B cell (primary cell): ENCODE data around the gene TTC23L. TPM values are rescaled to one million over a fixed set of nuclear protein-coding genes. Genes with fewer than 3 reads are reported as not detected.

Experiments
- ATAC-seq: fragments of 200-7000 bp; cut with Tn5 transposase; one replicate; pipeline ENCODE4 v1.10.0; 2021; ENCODE audit warnings: low read depth, mild to moderate bottlenecking, moderate number of reproducible peaks, moderate library complexity
- CTCF ChIA-PET: fragments of 350-600 bp; sonication (Branson Sonifier 250); formaldehyde crosslinking; loops from one replicate; lab custom pipeline; 2021; ENCODE audit warnings: antibody characterized with exemption, inconsistent platforms; lab: Charles Lee
- POLR2A ChIA-PET: fragments of 350-600 bp; sonication (Branson Sonifier 250); formaldehyde crosslinking; loops from one replicate; lab custom pipeline; 2021; ENCODE audit warnings: antibody characterized with exemption; lab: Charles Lee
- DNase-seq: peaks from one replicate; pipeline ENCODE4 v3.0.0; 2013
- H2AFZ ChIP-seq: 2 replicates; pipeline ENCODE4 v1.6.1; 2012; ENCODE audit warnings: mild to moderate bottlenecking, low read depth, low read length; ENCODE audit not compliant: insufficient read depth, poor library complexity, severe bottlenecking
- H3K27ac ChIP-seq, 2 donors: 1 replicate in 1 of 2; 2 replicates in 1 of 2; pipeline ENCODE4 v1.5.1; 2012 to 2013; ENCODE audit warnings: low read length in 2 of 2, mild to moderate bottlenecking in 2 of 2, moderate library complexity in 1 of 2
- H3K27me3 ChIP-seq, 4 experiments: fragments of 200-600 bp in 1 of 4; sonication (generic) in 1 of 4; replicated peaks in 1 of 4; 1 replicate in 2 of 4; 2 replicates in 2 of 4; pipeline versions ENCODE4 v1.6.1 to v1.7.0; 2013 to 2016; ENCODE audit warnings: low read length in 3 of 4, mild to moderate bottlenecking in 2 of 4, mixed read lengths in 1 of 4, moderate library complexity in 1 of 4; ENCODE audit not compliant: insufficient read depth in 4 of 4, control insufficient read depth in 3 of 4; ENCODE audit errors: control extremely low read depth in 1 of 4
- H3K36me3 ChIP-seq, 2 experiments: replicated peaks in 1 of 2; 1 replicate in 1 of 2; 2 replicates in 1 of 2; pipeline versions ENCODE4 v1.6.1 to v1.7.1; 2013; ENCODE audit warnings: low read length in 1 of 2; ENCODE audit not compliant: insufficient read depth in 2 of 2, control insufficient read depth in 1 of 2; ENCODE audit errors: control extremely low read depth in 1 of 2, extremely low read depth in 1 of 2
- H3K4me1 ChIP-seq, 2 donors: fragments of 200-600 bp in 1 of 2; sonication (generic) in 1 of 2; 1 replicate in 1 of 2; 2 replicates in 1 of 2; pipeline versions ENCODE4 v1.5.1 to v1.6.1; 2013 to 2017; ENCODE audit warnings: low read length in 2 of 2; ENCODE audit not compliant: control insufficient read depth in 2 of 2, insufficient read depth in 2 of 2
- H3K4me2 ChIP-seq: replicated peaks from 2 replicates; pipeline ENCODE3; 2012; ENCODE audit warnings: mild to moderate bottlenecking, low read depth, low read length; ENCODE audit not compliant: poor library complexity, severe bottlenecking
- H3K4me3 ChIP-seq, 5 experiments: fragments of 200-600 bp in 1 of 5; sonication (generic) in 1 of 5; 1 replicate in 3 of 5; 2 replicates in 2 of 5; pipeline versions ENCODE4 v1.5.1 to v1.7.0; 2011 to 2016; ENCODE audit warnings: low read length in 4 of 5, mild to moderate bottlenecking in 4 of 5, low read depth in 2 of 5, control low read depth in 1 of 5, moderate library complexity in 1 of 5; ENCODE audit not compliant: insufficient read depth in 1 of 5; ENCODE audit errors: control extremely low read depth in 1 of 5, extremely low read depth in 1 of 5
- H3K79me2 ChIP-seq: fragments of 200-600 bp; sonication (generic); one replicate; pipeline ENCODE4 v1.6.0; 2016; ENCODE audit warnings: low read length; ENCODE audit not compliant: control insufficient read depth, insufficient read depth
- H3K9ac ChIP-seq: fragments of 200-600 bp; sonication (generic); 2 replicates; pipeline ENCODE4 v1.6.1; 2017; ENCODE audit warnings: mild to moderate bottlenecking, low read length, moderate library complexity
- H3K9me3 ChIP-seq, 3 donors: one replicate each; pipeline versions ENCODE4 v1.6.1 to v1.7.1; 2013; ENCODE audit warnings: low read length in 2 of 3; ENCODE audit not compliant: control insufficient read depth in 2 of 3, insufficient read depth in 1 of 3; ENCODE audit errors: control extremely low read depth in 1 of 3
- H4K20me1 ChIP-seq: 2 replicates; pipeline ENCODE4 v1.6.0; 2012; ENCODE audit warnings: mild to moderate bottlenecking, low read length; ENCODE audit not compliant: insufficient read depth, control insufficient read depth, poor library complexity, severe bottlenecking
- H3K27ac Mint-ChIP-seq: one replicate; pipeline ENCODE4 v1.8.0; 2021; ENCODE audit warnings: mixed read lengths
- H3K27me3 Mint-ChIP-seq: one replicate; pipeline ENCODE4 v1.8.0; 2021; ENCODE audit warnings: mixed read lengths
- H3K4me1 Mint-ChIP-seq: one replicate; pipeline ENCODE4 v1.8.0; 2021; ENCODE audit warnings: mixed read lengths
- H3K4me3 Mint-ChIP-seq: one replicate; pipeline ENCODE4 v1.8.0; 2021; ENCODE audit warnings: mixed read lengths
- H3K9me3 Mint-ChIP-seq: one replicate; pipeline ENCODE4 v1.8.0; 2022; ENCODE audit warnings: mixed read lengths; ENCODE audit not compliant: insufficient read depth
- EZH2 ChIP-seq: IDR thresholded peaks from 2 replicates; pipeline ENCODE4 v1.6.1; 2012; ENCODE audit warnings: borderline replicate concordance, low read depth, mild to moderate bottlenecking, moderate library complexity, low read length; ENCODE audit not compliant: insufficient read depth, poor library complexity, severe bottlenecking
- WGBS: methylation state at CpG from one replicate; pipeline ENCODE4 v1.1.5; 2013; ENCODE audit warnings: missing lambda C conversion rate; ENCODE audit not compliant: insufficient coverage; 5-methylcytosine and 5-hydroxymethylcytosine counted together
- intact Hi-C: fragments of 100-400 bp; cut with micrococcal nuclease; formaldehyde crosslinking; loops from one replicate; pipeline ENCODE4 v1.10.0; 2022
- polyA plus RNA-seq: library from polyadenylated mRNA; depleted of rRNA; stranded (reverse); fragments of >200 nt; gene quantifications from 2 replicates; pipeline ENCODE4 v1.2.3, GENCODE V29; 2012
- total RNA-seq, 2 donors: library from RNA; stranded (reverse); fragments of 120-200 nt in 1 of 2; gene quantifications; 1 replicate in 1 of 2; 2 replicates in 1 of 2; pipeline versions ENCODE4 v1.2.3 to v1.2.4, GENCODE V29; 2013 to 2022
- TF ChIP-seq, protein P1 (sequence below): fragments of 200-600 bp; IDR thresholded peaks from one replicate; pipeline ENCODE4 v1.8.0; 2022; ENCODE audit warnings: antibody characterized with exemption, mild to moderate bottlenecking

Gene TTC23L
- total and polyA plus RNA-seq, 2 donors (not counting 1 experiment from before 2014, with no cell fraction given): 0.03 to 0.15 TPM

DNA sequence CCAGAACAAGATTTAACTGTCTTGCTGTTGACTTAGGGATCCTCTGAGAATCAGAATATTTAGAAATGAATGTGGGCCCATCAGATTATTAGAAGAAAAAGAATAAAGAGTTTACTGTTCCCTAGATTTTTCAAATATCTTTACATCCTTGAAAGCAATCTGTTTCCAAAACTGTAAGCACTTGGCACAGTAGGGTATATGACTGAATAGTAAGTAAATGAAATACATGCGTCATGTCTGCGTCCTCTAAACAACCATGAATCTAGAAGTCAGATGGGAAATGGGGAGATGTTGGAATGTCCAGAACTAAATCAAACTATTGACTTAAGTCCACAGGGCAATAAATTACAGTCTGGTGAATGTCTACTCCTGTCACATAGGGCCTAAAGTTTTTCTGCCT, 26.1 kb downstream of the TTC23L start:
- no peak overlapping the region for H3K9ac ChIP-seq
- H4K20me1 ChIP-seq: no peaks in the 10 kb centered on the region
- no peak overlapping the region for H3K4me3 ChIP-seq
- Mint-ChIP-seq H3K27me3 (peaks cover 5% of the 10 kb centered on the region), H3K4me1 (no peaks in the 10 kb centered on the region), H3K4me3 (no peak overlapping the region), H3K27ac (no peak overlapping the region), H3K9me3 (no peaks in the 10 kb centered on the region)
- no peak for ATAC-seq
- no peaks in the 10 kb centered on the region for H3K4me1 ChIP-seq
- no peak for DNase-seq
- TF ChIP-seq, protein P1, sequence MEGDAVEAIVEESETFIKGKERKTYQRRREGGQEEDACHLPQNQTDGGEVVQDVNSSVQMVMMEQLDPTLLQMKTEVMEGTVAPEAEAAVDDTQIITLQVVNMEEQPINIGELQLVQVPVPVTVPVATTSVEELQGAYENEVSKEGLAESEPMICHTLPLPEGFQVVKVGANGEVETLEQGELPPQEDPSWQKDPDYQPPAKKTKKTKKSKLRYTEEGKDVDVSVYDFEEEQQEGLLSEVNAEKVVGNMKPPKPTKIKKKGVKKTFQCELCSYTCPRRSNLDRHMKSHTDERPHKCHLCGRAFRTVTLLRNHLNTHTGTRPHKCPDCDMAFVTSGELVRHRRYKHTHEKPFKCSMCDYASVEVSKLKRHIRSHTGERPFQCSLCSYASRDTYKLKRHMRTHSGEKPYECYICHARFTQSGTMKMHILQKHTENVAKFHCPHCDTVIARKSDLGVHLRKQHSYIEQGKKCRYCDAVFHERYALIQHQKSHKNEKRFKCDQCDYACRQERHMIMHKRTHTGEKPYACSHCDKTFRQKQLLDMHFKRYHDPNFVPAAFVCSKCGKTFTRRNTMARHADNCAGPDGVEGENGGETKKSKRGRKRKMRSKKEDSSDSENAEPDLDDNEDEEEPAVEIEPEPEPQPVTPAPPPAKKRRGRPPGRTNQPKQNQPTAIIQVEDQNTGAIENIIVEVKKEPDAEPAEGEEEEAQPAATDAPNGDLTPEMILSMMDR: no peak
- no peak for TF ChIP-seq EZH2
- H3K4me2 ChIP-seq: no peak overlapping the region
- POLR2A ChIA-PET: no interaction called here
- H3K27me3 ChIP-seq: no peaks in the 10 kb centered on the region
- intact Hi-C loops: no loop called here
- no peak overlapping the region for H2AFZ ChIP-seq
- no peaks in the 10 kb centered on the region for H3K36me3 ChIP-seq
- H3K27ac ChIP-seq: no peak overlapping the region
- no peaks in the 10 kb centered on the region for H3K79me2 ChIP-seq
- CTCF ChIA-PET: no interaction called here
- H3K9me3 ChIP-seq: no peaks in the 10 kb centered on the region
- no CpG with 5 or more reads among the region's 2 CpGs for WGBS

- CTCF ChIA-PET: no interaction called here
- Histone ChIP-seq H3K27me3 (no peaks in the 10 kb centered on the region), H3K79me2 (no peaks in the 10 kb centered on the region), H3K4me2 (no peak overlapping the region), H3K36me3 (no peaks in the 10 kb centered on the region), H3K4me3 (no peak overlapping the region), H4K20me1 (no peaks in the 10 kb centered on the region), H2AFZ (no peak overlapping the region), H3K27ac (no peak overlapping the region), H3K9ac (no peak overlapping the region), H3K4me1 (no peaks in the 10 kb centered on the region), H3K9me3 (no peaks in the 10 kb centered on the region)
- TF ChIP-seq, protein P1: no peak
- TF ChIP-seq EZH2: no peak
- Mint-ChIP-seq H3K27ac (no peak overlapping the region), H3K4me3 (no peak overlapping the region), H3K27me3 (peaks cover 5% of the 10 kb centered on the region), H3K9me3 (no peaks in the 10 kb centered on the region), H3K4me1 (no peaks in the 10 kb centered on the region)
- POLR2A ChIA-PET: no interaction called here
- DNase-seq: no peak
- ATAC-seq: no peak
- intact Hi-C loops: no loop called here
- 90% methylated on average over 1 of the region's 3 CpGs for WGBS
Observed at GRCh38 chr5:34866989-34867471, 28.1 kb downstream of the TTC23L start.
